Measurements from ENCODE around the gene SNAPC4.

Gene SNAPC4

DNA sequence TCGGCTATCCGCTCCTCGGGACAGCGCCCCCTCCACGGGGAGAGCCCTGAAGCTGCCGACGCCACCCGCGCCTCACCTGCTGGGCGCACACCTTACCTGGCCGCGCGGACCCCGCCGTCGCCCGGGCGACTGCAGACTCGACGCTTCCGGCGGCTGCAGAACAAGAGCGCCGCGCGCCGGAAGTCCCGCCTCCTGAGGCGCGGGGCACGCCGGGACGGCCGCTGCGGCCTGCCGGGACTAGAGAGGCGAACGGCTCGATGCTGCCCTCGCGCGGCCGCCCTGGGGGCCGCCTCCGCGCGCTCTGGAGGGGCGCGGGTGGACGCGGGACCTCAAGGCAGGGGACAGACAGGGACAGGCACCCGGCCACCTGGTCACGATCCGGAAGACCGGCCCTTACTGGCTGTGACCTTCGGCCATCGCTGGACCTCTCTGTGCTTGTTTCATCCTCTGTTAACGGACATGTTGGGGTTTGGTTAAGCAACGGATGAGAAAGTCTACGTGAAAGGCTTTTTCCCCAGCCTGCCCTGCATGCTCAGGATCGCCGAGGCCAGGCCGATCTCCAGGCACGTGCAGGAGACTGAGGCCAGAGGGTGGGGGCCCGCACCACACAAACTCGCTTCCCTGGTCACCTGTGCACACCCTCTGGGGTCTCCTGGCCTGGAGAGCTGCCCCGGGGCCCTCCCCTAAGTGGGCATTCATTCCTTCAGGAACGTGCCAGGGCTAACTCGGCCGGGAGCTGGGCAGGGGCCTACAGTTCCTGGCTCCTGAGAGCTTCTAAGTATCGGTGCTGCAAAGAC is at the start of gene SNAPC4:
SNAPC4 (minus strand) TSS at position 133 of the 797 bp plus-strand sequence. CDS start 1,742 bp downstream, outside the sequence.
- peak within 1 kb of the TSS; percentile 83 for H3K4me3 ChIP-seq (ENCODE audit: low read depth, low read length)
- TF ChIP-seq, protein P1, sequence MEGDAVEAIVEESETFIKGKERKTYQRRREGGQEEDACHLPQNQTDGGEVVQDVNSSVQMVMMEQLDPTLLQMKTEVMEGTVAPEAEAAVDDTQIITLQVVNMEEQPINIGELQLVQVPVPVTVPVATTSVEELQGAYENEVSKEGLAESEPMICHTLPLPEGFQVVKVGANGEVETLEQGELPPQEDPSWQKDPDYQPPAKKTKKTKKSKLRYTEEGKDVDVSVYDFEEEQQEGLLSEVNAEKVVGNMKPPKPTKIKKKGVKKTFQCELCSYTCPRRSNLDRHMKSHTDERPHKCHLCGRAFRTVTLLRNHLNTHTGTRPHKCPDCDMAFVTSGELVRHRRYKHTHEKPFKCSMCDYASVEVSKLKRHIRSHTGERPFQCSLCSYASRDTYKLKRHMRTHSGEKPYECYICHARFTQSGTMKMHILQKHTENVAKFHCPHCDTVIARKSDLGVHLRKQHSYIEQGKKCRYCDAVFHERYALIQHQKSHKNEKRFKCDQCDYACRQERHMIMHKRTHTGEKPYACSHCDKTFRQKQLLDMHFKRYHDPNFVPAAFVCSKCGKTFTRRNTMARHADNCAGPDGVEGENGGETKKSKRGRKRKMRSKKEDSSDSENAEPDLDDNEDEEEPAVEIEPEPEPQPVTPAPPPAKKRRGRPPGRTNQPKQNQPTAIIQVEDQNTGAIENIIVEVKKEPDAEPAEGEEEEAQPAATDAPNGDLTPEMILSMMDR (IDR thresholded peaks at IDR 0.05; ENCODE audit: insufficient read depth, low read length, missing control alignments) = peak; percentile 80
- no peak for DNase-seq (ENCODE audit: low read depth, low spot score)
- ChIA-PET POLR2A (interaction anchor here (1.1 kb wide), 1 partner anchor 9 kb away, joined by 6 read pairs; no protein-coding TSS in a partner anchor), CTCF (interaction anchor here (0.6 to 9.7 kb wide), 25 partner anchors 8 to 428 kb away, joined by 3 to 142 read pairs (median 5); partner anchors contain the start of genes DNLZ, ENTR1 and PMPCA)

- CTCF ChIA-PET = interaction anchor here (2.0 kb wide), 1 partner anchor 8 kb away, joined by 15 read pairs; no protein-coding TSS in a partner anchor
- TF ChIP-seq, protein P1 (IDR thresholded peaks at IDR 0.05; ENCODE audit: insufficient read depth, low read length, missing control alignments) = no peak
- H3K4me3 ChIP-seq (ENCODE audit: low read depth, low read length) = no peak overlapping the region
- POLR2A ChIA-PET = no interaction called here
- DNase-seq (ENCODE audit: low read depth, low spot score) = no peak
Observed at GRCh38 chr9:136448655-136449054, 48.7 kb upstream of the SNAPC4 start.

DNA sequence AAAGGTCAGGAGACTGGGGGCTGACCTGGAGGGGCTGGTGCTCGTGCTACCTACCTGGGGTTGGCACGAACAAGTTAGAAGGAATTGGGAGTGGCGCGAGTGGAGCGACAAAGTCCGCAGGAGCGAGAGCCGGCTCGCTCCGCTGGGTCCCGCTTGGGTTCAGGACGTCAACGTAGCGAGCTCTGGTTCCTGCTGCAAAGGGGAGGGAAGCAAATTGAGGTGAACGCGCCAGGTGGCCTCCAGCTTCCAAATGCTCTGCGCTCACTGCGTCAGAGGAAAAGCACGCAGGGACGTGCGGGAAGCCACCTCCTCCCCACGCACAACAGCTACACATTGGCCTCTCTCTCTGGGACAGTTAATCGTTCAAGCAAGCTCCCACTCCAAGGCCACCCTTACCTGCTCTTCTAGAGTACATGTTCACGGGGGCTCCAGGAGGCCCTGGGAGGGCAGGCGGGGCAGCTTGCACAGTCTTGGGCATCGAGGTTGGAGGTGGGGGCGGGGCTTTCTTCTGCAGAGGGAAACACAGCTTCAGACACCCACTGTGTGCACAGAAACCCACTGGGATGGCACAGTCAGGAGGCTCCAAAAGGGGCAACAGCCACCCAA is 47.3 kb upstream of the SNAPC4 start:
- no peak overlapping the region for H3K4me3 ChIP-seq (ENCODE audit: low read depth, low read length)
- TF ChIP-seq, protein P1 (IDR thresholded peaks at IDR 0.05; ENCODE audit: insufficient read depth, low read length, missing control alignments) = no peak
- DNase-seq (ENCODE audit: low read depth, low spot score) = no peak
- POLR2A ChIA-PET = no interaction called here
- CTCF ChIA-PET = interaction anchor here (1.1 to 1.3 kb wide), 3 partner anchors 9 to 32 kb away, joined by 3 to 6 read pairs (median 4); no protein-coding TSS in a partner anchor

GRCh38 chr9:136445799-136446198 is 45.8 kb upstream of the SNAPC4 start:
- no peak overlapping the region for H3K4me3 ChIP-seq (ENCODE audit: low read depth, low read length)
- TF ChIP-seq, protein P1 (IDR thresholded peaks at IDR 0.05; ENCODE audit: insufficient read depth, low read length, missing control alignments) = no peak
- DNase-seq (ENCODE audit: low read depth, low spot score) = no peak
- POLR2A ChIA-PET = interaction anchor here (1.2 kb wide), 1 partner anchor 21 kb away, joined by 4 read pairs; no protein-coding TSS in a partner anchor
- CTCF ChIA-PET = interaction anchor here (1.0 to 2.2 kb wide), 6 partner anchors 12 to 133 kb away, joined by 3 to 16 read pairs (median 6); no protein-coding TSS in a partner anchor

GRCh38 chr9:136444102-136444501 is 44.1 kb upstream of the SNAPC4 start:
- TF ChIP-seq, protein P1 (IDR thresholded peaks at IDR 0.05; ENCODE audit: insufficient read depth, low read length, missing control alignments) = no peak
- POLR2A ChIA-PET = no interaction called here
- no peak for DNase-seq (ENCODE audit: low read depth, low spot score)
- CTCF ChIA-PET = interaction anchor here (1.2 kb wide), 1 partner anchor 27 kb away, joined by 3 read pairs; no protein-coding TSS in a partner anchor
- no peak overlapping the region for H3K4me3 ChIP-seq (ENCODE audit: low read depth, low read length)

DNA sequence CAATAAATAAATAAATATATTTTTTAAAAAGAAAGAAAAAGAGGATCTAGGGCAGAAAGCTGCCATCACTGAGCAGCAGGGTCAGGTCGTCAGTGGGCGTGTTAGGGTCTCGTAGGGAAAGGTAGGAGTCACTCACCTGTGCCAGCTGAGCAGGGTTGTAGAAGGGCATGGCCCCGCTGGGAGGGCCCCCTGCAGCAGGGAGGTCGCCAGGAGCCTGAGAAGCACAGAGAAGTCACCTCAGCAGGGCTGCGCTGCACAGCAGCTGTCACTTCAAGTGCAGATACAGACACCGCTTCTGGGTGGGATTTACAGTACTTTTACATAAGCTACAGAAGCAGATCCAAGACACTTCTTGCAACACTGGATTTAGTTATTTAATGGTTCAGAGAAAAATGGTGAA is 43.7 kb upstream of the SNAPC4 start:
- ChIA-PET POLR2A (no interaction called here), CTCF (interaction anchor here (1.2 to 1.9 kb wide), 4 partner anchors 9 to 34 kb away, joined by 3 to 13 read pairs (median 3); no protein-coding TSS in a partner anchor)
- TF ChIP-seq, protein P1 (IDR thresholded peaks at IDR 0.05; ENCODE audit: insufficient read depth, low read length, missing control alignments) = no peak
- no peak overlapping the region for H3K4me3 ChIP-seq (ENCODE audit: low read depth, low read length)
- no peak for DNase-seq (ENCODE audit: low read depth, low spot score)
